Transverse colon (tissue), 4 donors: ENCODE measurements around the gene REEP1. TPM values are rescaled to one million over a fixed set of nuclear protein-coding genes. Genes with fewer than 3 reads are reported as not detected.

Experiments
- DNase-seq: peaks from one replicate; pipeline ENCODE4 v3.0.0-alpha.2; 2019
- H3K27ac ChIP-seq, 4 donors: fragments of 200-600 bp; sonication (generic); 2 replicates each; pipeline ENCODE4 v1.5.1; 2016 to 2018; ENCODE audit warnings: inconsistent platforms in 4 of 4
- H3K27me3 ChIP-seq: fragments of 200-600 bp; sonication (generic); 2 replicates; pipeline ENCODE4 v1.5.1; 2017; ENCODE audit warnings: inconsistent platforms
- H3K36me3 ChIP-seq, 4 donors: fragments of 200-600 bp; sonication (generic); 2 replicates each; pipeline ENCODE4 v1.5.1; 2017 to 2019; ENCODE audit warnings: inconsistent platforms in 4 of 4
- H3K4me1 ChIP-seq, 4 donors: fragments of 200-600 bp; sonication (generic); 2 replicates each; pipeline ENCODE4 v1.5.1; 2017 to 2020; ENCODE audit warnings: inconsistent platforms in 4 of 4
- H3K4me3 ChIP-seq, 4 donors: fragments of 200-600 bp; sonication (generic); 1 replicate in 1 of 4; 2 replicates in 3 of 4; pipeline versions ENCODE4 v1.5.1 to v1.6.1; 2017 to 2019; ENCODE audit warnings: inconsistent platforms in 4 of 4
- H3K9me3 ChIP-seq, 2 donors: fragments of 200-600 bp; sonication (generic); 2 replicates each; pipeline ENCODE4 v1.5.1; 2017 to 2019; ENCODE audit warnings: inconsistent platforms in 2 of 2
- EP300 ChIP-seq: sonication (generic); formaldehyde crosslinking; IDR thresholded peaks from one replicate; pipeline ENCODE4 v1.6.1; 2017; ENCODE audit warnings: antibody characterized with exemption, low read depth
- POLR2A ChIP-seq: fragments of 450-650 bp; IDR thresholded peaks from one replicate; pipeline ENCODE4 v1.6.1; 2016; ENCODE audit warnings: antibody characterized with exemption, mild to moderate bottlenecking, moderate library complexity
- POLR2AphosphoS5 ChIP-seq, 3 donors: sonication (generic); formaldehyde crosslinking; IDR thresholded peaks; one replicate each; pipeline ENCODE4 v1.6.1; 2016; ENCODE audit warnings: antibody characterized with exemption in 3 of 3
- WGBS, 2 donors: methylation state at CpG; one replicate each; pipeline ENCODE4 v1.1.5; 2018; ENCODE audit warnings: low coverage in 1 of 2; 5-methylcytosine and 5-hydroxymethylcytosine counted together
- in situ Hi-C, 4 donors: fragments of 200-750 bp; cut with MboI; loops; one replicate each; pipeline versions ENCODE4 v1.15.0 to v1.15.1; 2017; ENCODE audit warnings: low sequenced_read_pairs in 3 of 4, low pct_ligation_motif_present in 1 of 4, low pct_unique_long_range_greater_than_20kb in 1 of 4
- intact Hi-C: fragments of 100-400 bp; cut with DNase I; formaldehyde crosslinking; loops from one replicate; pipeline ENCODE4 v1.15.1; 2023; ENCODE audit warnings: low total_unique reads
- total RNA-seq, 4 donors: library from RNA; depleted of rRNA; stranded (reverse); fragments of >200 nt; gene quantifications; one replicate each; pipeline ENCODE4 v1.1.0, GENCODE V29; 2016
- TF ChIP-seq, protein P1 (sequence below), 5 experiments: fragments of 200-600 bp in 3 of 5; fragments of 450-650 bp in 2 of 5; sonication (generic) in 3 of 5; IDR thresholded peaks; 1 replicate in 2 of 5; 2 replicates in 3 of 5; pipeline ENCODE4 v1.5.1; 2016 to 2017; ENCODE audit warnings: antibody characterized with exemption in 5 of 5, inconsistent platforms in 3 of 5, mild to moderate bottlenecking in 2 of 5, moderate library complexity in 1 of 5

Gene REEP1
- total RNA-seq, 4 donors from 2014 or later = 14.1 to 196 (median 32.3) TPM

DNA sequence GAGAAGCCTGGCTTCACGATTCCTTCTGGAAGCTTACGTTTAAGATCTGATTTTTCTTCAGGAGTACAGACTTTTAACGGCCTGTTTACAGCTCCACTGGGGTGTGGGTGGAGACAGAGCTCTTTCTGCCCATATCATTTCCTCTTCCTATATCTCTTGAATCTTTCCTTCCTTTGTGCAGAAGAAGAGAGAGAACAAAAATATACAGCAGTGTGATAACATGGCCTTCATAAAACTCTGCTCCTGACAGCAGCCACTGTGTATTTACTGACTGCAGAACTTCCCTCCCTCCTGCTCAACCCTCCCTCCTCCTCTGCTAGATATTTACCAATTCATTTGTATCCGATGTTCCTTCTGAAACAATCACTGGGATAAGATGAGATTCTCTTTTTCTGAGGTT lies 34.1 kb upstream of the REEP1 start:
- no peak overlapping the region for H3K4me3 ChIP-seq
- TF ChIP-seq, protein P1, sequence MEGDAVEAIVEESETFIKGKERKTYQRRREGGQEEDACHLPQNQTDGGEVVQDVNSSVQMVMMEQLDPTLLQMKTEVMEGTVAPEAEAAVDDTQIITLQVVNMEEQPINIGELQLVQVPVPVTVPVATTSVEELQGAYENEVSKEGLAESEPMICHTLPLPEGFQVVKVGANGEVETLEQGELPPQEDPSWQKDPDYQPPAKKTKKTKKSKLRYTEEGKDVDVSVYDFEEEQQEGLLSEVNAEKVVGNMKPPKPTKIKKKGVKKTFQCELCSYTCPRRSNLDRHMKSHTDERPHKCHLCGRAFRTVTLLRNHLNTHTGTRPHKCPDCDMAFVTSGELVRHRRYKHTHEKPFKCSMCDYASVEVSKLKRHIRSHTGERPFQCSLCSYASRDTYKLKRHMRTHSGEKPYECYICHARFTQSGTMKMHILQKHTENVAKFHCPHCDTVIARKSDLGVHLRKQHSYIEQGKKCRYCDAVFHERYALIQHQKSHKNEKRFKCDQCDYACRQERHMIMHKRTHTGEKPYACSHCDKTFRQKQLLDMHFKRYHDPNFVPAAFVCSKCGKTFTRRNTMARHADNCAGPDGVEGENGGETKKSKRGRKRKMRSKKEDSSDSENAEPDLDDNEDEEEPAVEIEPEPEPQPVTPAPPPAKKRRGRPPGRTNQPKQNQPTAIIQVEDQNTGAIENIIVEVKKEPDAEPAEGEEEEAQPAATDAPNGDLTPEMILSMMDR (IDR thresholded peaks at IDR 0.05) = no peak
- TF ChIP-seq POLR2A (no peak), EP300 (no peak), POLR2AphosphoS5 (IDR thresholded peaks at IDR 0.05) (no peak)
- DNase-seq = no peak
- no peaks in the 10 kb centered on the region for H3K9me3 ChIP-seq
- in situ Hi-C loops (loop anchor here in 3 of 4 donors (10.0 to 25.0 kb wide), 3 partner anchors 134 to 159 kb away; no protein-coding TSS in a partner anchor), intact Hi-C loops (no loop called here)
- no peaks in the 10 kb centered on the region for H3K36me3 ChIP-seq
- H3K27me3 ChIP-seq = no peaks in the 10 kb centered on the region
- H3K27ac ChIP-seq = peak overlapping the region; percentile 45 to 67 (median 54)
- peaks cover 6 to 35% (median 9%) of the 10 kb centered on the region in 4 donors for H3K4me1 ChIP-seq
- WGBS, 2 donors = 21 to 24% methylated on average over 4 of the region's 4 CpGs

DNA sequence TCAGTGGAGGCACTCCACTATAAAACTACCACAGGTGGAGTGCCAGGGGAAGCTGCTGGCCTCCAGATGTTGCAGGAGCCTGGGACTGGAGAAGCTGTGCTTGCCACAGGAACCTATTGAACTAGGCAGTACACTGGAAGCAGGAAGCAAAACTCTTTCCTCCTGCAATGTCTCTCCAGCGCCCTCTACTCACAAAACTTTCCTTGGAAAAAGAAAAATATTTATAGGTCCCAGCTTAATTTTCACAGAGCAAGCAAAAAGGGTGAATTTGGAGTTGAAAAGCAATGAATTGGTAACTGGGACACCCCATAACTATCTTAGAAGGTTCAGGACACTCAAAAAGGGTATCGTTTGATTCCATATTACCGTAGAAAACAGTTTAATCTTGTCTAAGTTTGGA lies 33.2 kb upstream of the REEP1 start:
- Histone ChIP-seq H3K27me3 (no peaks in the 10 kb centered on the region), H3K27ac (no peak overlapping the region), H3K4me1 (peaks cover 6 to 36% (median 9%) of the 10 kb centered on the region in 4 donors), H3K4me3 (no peak overlapping the region), H3K36me3 (no peaks in the 10 kb centered on the region), H3K9me3 (no peaks in the 10 kb centered on the region)
- in situ Hi-C loops = loop anchor here in 3 of 4 donors (10.0 to 25.0 kb wide), 3 partner anchors 133 to 158 kb away; no protein-coding TSS in a partner anchor
- 90 to 100% methylated on average over 2 to 3 of the region's 3 CpGs for WGBS, 2 donors
- no peak for TF ChIP-seq POLR2A
- TF ChIP-seq, protein P1 (IDR thresholded peaks at IDR 0.05) = peak in 1 of 5 experiments; percentile 7
- intact Hi-C loops = no loop called here
- DNase-seq = no peak

- no peaks in the 10 kb centered on the region for H3K9me3 ChIP-seq
- no peak for TF ChIP-seq POLR2A
- TF ChIP-seq, protein P1 (IDR thresholded peaks at IDR 0.05) = peak; percentile 60 to 71 (median 65)
- no peaks in the 10 kb centered on the region for H3K36me3 ChIP-seq
- peak overlapping the region in 1 of 4 donors; percentile 45 for H3K27ac ChIP-seq
- no peaks in the 10 kb centered on the region for H3K27me3 ChIP-seq
- DNase-seq = peak; percentile 50
- in situ Hi-C loops (loop anchor here in 2 of 4 donors (25.0 kb wide), 2 partner anchors 131 to 156 kb away; no protein-coding TSS in a partner anchor), intact Hi-C loops (loop anchor here (2.0 kb wide), 1 partner anchor 147 kb away; no protein-coding TSS in a partner anchor)
- WGBS, 2 donors = 4 to 5% methylated on average over 7 to 14 of the region's 14 CpGs
- peak overlapping the region in 1 of 4 donors; percentile 1 for H3K4me3 ChIP-seq
- peaks cover 6 to 36% (median 9%) of the 10 kb centered on the region in 4 donors for H3K4me1 ChIP-seq
These were observed 30.9 kb upstream of the REEP1 start for GRCh38 chr2:86368161-86368824.

- intact Hi-C loops = no loop called here
These were observed 30.0 kb upstream of the REEP1 start for GRCh38 chr2:86367499-86367777.

More at GRCh38 chr2:86367499-86367777, 30.0 kb upstream of the REEP1 start:
- Histone ChIP-seq H3K9me3 (no peaks in the 10 kb centered on the region), H3K27me3 (no peaks in the 10 kb centered on the region), H3K36me3 (no peaks in the 10 kb centered on the region), H3K27ac (peak overlapping the region in 2 of 4 donors; percentile 14 to 45), H3K4me3 (no peak overlapping the region), H3K4me1 (peaks cover 6 to 36% (median 9%) of the 10 kb centered on the region in 4 donors)
- no peak for DNase-seq
- TF ChIP-seq POLR2AphosphoS5 (IDR thresholded peaks at IDR 0.05) (no peak), POLR2A (no peak), EP300 (no peak)
- TF ChIP-seq, protein P1 (IDR thresholded peaks at IDR 0.05) = no peak
- in situ Hi-C loops = loop anchor here in 2 of 4 donors (25.0 kb wide), 2 partner anchors 130 to 155 kb away; no protein-coding TSS in a partner anchor
